8988T (cell line): ENCODE results near the gene VPS35L.
"Not testable (repeated sequence)": the region's sequence is repeated elsewhere in the genome, so short reads cannot be mapped to it uniquely, and the experiment has no call there.

ENCODE experiments used
- DNase-seq: peaks from one replicate; pipeline ENCODE4 v3.0.0; 2011

VPS35L gene

DNA sequence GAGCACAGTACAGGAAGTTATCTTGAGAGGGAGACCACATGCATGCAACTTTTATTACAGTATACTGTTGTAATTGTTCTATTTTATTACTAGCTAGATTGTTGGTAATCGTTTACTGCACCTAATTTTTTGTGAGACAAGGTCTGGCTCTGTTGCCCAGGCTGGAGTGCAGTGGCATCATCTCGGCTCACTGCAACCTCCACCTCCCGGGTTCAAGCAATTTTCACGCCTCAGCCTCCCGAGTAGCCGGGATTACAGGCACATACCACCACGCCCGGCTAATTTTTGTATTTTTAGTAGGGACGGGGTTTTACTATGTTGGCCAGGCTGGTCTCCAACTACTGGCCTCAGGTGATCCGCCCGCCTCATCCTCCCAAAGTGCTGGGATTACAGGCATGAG is 161.2 kb downstream of the VPS35L start:
- not testable (repeated sequence) for DNase-seq

DNA sequence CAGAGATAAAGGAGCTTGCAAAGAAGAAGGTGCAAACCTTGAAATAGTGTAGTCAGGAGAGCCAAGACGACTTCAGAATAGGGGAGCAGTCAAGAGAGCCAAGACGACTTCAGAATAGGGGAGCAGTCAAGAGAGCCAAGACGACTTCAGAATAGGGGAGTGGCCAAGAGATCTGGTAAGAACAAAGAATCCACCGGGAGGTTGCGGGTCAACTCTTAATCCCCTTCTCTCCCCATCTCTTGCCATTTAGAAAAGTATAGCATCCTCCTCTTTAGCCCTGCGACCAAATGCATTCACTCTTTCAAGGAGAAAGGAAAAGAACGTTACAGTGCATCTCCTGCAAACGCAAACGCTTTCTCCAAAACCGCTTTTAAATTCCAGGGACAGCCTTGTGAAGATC is 161.8 kb downstream of the VPS35L start:
- no peak for DNase-seq

DNA sequence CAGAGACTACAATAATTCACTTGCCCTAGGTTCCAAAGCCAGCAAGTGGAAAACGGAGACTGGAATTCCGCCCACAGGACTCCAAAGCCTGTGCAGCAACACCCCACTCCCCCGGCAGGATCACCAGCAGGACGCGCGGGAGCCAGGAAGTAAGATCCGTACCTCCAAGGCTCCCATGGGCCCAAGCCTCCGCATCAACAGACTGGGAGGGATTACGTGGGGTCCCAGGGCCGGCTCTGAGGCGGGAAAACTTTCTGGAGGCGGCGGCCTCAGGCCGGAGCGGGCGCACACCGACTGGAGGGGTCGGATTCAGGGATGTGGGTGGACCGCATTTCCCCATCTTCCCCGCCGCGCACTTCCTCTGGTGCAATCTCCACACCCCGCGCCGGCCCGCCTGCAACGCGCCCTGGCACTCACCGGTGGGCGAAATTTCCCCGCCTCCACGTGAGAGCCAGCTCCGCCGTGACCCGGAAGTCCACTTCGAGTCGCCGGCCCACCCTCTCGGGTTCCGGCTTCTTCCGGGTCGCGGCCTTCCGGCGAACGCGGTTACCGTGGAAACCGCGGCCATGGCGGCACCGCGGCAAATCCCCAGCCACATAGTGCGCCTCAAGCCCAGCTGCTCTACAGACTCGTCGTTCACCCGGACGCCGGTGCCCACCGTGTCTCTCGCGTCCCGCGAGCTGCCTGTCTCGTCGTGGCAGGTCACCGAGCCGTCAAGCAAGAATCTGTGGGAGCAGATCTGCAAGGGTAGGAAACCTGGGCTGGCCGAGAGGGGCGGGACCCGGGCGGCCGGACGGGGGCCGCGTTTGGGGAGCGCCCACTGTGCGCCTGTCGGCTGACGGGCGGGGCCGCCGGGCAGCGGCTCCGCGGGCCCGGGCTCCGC is 162.5 kb downstream of the VPS35L start, which contains the start of the genes IQCK and KNOP1:
IQCK (plus strand) TSS at position 531 of the 883 bp plus-strand sequence; CDS start at position 567, 36 bp downstream.
KNOP1 (minus strand) TSS at position 487 of the 883 bp plus-strand sequence. CDS start 3,192 bp downstream, outside the sequence.
- peak; percentile 79 for DNase-seq

DNA sequence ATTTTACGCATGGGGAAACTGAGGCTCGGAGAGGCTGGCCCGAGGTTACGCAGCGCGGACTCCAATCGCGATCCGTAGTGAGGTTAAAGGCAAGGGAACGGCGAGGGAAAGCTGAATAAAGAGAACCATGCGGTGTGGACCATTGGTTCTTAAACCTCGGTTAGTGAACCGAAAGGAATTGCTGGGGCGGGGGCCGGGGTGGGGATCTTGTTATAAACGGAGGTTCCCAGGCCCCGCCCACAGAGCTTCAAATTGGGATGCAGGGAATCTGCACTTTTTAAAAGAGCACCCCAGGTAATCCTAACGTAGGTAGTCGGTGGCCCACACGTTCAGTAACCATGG is 163.1 kb downstream of the VPS35L start:
- no peak for DNase-seq

DNA sequence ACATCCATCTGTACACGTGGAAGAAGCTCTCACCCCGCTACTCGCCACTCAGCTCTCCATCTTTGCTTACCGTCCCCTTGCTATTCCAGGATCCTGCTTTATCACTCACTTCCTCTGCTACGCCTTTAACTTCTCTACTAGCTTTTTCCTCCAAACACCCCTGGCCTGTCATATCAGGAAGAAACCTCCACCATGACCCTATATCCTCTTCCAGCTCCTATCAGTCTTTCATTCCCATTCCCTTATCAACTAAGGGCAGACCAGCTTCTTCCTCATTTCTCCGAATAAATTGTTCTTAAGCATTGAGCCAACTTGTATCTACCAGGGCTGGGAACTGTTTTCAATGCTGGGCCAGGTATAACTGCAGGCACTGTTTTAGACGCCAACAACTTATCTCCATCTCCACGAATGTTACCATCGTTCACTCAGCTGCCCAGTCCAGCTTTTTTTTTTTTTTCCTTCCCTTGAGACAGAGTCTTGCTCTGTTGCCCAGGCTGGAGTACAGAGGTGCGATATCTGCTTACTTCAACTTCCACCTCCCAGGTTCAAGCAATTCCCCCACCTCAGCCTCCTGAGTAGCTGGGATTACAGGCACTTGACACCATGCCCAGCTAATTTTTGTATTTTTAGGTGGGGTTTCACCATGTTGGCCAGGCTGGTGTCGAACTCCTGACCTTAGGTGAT is 166.9 kb downstream of the VPS35L start:
- no peak for DNase-seq

DNA sequence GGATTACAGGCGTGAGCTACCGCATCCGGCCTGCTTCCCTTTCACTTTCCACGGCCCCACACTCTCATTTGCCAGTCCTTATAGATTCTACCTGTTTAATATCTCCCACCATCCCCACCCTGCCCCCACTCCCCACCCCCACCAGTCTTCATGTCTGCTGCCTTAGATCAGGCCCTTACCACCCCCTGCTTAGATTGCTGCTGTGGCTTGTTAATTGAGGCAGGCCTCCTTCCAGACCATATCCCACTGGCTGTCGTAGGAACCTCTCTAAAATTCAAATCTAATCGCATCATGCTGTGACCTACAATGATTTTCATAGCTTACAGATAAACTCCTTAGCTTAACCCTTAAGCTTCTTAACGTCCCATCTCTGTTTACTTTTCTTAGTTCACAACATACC is 167.5 kb downstream of the VPS35L start:
- DNase-seq, result no peak

DNA sequence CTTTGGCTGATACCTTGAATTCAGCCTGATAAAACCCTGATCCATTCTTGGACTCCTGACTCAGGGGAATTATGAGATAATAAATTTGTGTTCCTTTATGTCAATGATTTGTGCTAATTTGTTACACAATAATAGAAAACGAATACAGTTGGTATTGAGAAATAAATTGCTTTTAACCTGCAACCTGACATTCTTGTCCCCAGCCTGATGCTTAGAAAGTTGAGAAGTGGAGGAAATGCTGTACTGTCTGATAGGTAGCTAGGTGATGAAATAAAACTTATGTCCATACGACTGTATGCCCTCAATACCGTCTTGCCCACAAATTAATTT is 173.1 kb downstream of the VPS35L start:
- DNase-seq, result no peak

DNA sequence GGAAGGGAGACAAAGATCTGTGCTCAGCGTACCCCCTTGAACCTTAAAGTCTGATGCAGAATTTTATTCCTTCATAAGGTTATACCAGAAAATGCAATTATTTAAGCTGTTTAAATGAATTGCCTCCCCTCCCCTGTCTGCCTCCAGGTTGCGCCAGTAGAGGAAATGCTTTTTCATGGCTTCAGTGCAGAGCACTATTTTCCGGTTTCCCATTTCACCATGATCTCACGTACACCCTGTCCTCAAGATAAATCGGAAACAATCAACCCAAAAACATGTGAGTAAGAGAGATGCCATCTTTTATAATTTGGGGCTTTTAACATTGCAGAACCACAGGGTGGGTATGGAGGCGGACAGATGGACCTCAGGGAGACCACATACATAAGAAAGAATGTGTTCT is 178.0 kb downstream of the VPS35L start:
- DNase-seq, result no peak

DNA sequence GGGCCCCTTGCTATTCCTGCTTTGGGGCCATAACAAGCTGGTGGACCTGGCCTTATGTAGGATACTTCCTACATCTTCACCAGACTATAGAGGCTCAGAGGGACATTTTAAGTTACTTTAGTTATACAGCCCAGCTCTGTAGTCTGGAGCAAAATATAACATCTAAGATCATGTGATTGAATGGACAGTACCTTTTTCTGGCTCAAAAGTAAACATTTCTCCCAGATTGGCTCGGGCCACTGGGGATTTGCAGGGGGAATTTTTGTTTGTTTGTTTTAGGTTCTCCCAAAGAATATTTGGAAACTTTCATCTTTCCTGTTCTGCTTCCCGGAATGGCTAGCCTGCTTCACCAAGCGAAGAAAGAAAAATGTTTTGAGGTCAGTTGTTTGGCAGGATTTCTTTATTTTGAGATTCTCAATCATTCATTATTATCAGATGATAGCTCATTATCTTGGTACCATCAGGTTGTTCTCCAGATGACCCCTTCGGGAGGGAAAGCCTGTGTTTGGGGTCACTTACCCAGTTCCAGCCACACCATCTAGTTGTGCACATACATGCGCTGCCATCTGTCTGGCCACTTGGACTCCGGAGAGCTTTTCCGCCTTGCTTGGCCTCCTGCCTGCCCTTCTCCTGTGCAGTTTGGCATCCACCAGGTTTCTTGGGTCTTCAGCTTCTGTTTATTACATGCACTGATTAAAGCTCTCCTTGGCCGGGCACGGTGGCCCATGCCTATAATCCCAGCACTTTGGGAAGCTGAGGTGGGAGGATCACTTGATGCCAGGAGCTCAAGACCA is 179.8 kb downstream of the VPS35L start:
- DNase-seq, result no peak

DNA sequence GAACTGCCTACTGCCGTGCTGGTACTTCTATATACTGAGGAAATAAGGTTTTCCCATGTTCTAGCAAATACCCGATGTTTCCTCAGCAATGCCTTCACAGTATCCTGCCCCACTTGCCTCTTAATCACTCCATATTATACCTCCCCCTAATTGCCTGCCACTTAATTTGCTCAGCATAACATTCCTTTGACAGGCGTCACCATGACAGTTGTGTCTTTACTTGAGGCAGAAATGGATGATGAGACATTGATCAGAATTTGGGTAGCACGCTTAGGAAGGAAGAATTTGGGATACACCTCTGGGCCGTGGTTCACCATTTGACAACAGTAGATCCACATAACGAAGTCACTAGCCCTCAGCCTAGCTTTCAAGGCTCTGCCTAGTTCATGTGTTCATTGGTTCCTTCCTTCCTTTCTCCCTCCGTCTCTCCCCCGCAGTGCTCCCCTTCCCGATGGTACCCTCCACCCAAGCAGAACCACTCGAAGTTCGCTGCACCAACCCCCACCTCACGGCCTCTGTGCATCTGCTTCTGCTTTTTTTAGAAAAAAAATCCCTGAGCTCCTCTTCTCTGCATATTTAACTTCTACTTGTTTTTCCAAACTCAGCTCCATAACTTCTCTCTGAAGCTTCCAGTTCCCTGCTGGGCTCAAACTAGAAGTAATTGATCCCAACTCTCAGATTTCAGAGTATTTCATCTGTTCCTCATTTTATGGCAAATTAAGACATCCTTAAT is 182.0 kb downstream of the VPS35L start:
- no peak for DNase-seq

DNA sequence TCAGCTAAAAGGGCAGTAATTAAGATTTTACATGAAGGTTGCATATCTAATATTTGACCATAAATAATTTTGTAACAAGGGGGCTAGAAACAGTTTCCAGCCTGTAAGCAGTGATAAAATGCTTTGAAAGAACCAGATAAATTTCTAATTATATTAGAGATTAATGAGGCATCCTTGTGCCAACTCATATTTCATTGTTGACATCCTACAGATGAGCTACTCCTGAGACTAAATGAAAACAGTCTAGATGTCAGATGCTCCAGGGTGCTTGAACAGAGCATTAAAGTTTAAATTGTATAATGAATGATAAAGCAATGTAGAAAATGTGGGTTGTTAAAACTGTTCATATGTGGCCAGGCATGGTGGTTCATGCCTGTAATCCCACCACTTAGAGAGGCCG is 185.9 kb downstream of the VPS35L start:
- DNase-seq, result no peak

DNA sequence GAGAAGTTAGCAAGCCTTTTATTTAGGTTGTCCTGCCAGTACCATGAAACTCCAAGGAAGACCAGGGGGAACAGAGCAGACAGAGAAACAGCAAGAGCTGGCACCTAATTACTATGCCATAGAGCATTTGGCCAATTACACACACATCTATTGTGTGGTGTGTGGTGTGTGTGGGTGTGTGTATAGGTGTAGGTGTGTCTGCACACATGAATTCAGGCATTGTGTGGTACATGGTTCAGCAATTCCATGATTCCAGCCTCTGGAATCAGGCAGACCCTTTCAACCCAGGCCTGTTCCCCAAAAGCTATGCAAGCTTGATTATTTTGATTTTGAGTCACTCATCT is 188.3 kb downstream of the VPS35L start:
- DNase-seq, result no peak

DNA sequence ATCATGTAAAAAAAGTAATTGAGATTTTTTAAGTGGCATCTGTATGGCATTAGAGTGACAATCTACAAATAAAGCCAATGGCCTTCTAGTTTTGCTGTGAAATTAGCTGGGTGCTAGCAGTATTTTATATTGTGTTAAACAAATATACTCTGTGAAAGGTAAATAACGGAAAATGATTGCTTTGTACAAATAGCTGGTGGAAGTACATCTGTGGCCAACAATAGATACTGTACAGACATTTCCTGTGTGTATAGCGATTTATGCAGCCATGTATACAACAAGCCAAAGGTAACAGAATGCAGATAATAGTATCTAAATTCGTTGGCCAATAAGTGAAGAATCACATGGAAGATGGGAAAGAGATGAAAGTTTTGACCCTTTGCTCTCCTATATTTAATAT is 189.2 kb downstream of the VPS35L start:
- no peak for DNase-seq

DNA sequence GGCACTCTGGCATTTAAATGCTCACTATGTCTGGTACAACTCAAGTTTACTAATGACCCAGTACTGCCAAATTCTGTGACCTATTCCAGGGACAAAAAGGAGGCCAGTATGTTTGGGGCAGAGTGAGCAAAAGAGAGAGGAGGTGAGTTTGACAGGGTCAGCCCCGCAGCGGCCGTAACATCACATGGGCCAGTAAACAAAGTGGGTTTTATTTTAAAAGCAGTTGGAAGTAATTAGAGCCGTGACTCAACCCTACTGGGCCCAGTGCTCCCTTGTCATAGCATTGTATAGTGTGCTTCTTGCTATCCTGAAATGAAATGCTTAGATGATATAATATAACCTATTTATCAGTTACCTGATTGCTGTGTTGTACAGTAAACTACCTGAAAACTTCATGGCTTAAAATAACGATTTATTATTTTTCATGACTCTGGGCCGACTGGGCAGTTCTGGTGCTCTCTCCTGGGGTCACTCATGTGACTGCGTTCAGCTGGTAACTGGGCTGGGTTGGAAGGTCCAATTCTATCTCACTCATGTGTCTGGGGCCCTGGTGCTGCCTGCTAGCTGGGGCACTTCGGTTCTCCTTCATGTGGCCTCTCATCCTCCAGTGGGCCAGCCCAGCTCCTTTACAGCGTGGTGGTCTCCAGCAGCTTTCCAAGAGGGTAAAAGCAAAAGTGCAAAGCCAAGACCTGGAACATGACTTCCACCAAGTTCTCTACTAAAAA is 189.9 kb downstream of the VPS35L start:
- DNase-seq, result no peak

DNA sequence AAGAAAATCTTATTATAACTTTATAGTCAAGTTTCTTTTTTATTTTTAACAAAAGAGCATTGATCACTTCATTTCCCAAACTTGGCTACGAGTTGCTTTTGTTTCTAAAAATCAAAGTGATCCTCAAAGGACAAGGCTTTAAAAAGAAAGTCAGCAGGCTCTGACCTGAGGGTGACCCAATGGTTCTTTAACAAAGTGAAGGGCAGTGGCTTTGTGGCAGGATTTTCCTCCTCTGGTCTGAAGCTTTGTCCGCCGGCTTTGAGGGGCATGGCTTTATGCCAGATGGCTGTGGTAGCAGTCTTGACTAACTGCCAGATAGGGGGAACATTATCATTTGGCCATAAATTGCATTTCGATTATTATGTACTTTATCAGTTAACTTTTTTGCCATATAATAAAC is 191.1 kb downstream of the VPS35L start:
- DNase-seq, result no peak

DNA sequence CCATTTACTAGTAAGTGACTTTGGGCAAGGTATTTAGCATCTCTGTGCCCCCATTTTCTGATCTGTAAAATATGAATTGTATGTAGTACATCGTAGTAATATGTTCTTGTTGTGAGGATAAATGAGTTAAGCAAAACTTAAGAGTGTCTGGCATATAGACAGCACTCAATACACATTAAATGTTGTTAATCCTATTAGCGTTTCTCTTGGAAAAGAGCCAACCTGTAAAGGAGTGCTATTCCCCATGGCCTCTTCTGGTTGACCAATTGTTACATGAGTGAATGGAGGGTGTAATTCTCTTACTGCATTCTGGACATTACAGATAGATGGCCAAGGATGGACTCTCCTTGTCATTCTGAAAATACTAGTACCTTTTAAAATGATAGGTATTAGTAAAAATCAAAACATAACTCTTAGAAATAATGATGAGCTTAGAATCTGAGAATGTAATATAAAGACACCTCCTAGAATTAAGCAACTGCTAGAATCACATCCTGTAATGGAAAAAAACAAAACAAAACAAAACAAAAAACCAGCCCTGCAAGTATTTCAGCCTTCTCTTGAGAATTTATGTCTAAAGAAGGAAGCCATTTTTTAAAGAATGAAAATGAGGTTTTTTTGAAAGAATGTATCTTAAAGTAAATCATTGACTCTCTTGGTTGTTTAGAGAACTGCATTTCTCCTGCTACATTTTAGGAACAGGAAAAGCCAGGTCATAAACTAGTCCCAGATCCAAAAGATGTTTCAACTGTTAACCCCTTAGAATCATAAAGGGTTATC is 193.1 kb downstream of the VPS35L start:
- no peak for DNase-seq

DNA sequence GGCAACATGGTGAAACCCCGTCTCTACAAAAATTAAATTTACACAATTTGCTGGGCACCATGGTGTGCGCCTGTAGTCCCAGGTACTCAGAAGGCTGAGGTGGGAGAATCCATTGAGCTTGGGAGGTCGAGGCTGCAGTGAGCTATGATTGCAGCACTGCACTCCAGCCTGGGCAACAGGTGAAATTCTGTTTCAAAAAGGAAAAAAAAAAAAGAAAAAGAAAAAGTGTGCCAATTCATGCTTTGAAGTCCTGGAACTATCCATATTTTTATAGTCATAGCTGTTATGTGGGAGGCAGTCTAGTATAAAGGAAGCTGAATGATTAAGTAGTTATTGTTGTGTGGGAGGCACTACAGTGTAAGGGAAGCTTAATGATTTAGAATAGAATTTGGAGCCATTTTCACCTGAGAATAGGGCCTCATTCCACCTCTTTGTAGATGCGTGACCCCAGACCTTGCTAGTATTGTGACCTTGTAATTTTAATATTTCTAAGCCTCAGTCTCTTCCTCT is 194.1 kb downstream of the VPS35L start:
- no peak for DNase-seq
